Endothelial cell of umbilical vein (primary cell): ENCODE data around the gene ETS1. TPM values are rescaled to one million over a fixed set of nuclear protein-coding genes. Genes with fewer than 3 reads are reported as not detected.

ENCODE experiments used
- BruUV-seq: library from RNA; stranded (reverse); fragments of 400-500 nt; replicated peaks from 2 replicates; lab custom pipeline; 2021; lab: Mats Ljungman, UMichigan
- CTCF ChIA-PET: fragments of 300-600, 350-600 bp; sonication (Branson Sonifier 250); formaldehyde crosslinking; loops from one replicate; lab custom pipeline; 2021; ENCODE audit warnings: antibody characterized with exemption, inconsistent platforms; lab: Charles Lee
- POLR2A ChIA-PET: fragments of 300-600, 350-600 bp; sonication (Branson Sonifier 250); formaldehyde crosslinking; loops from one replicate; lab custom pipeline; 2021; ENCODE audit warnings: antibody characterized with exemption, inconsistent platforms; lab: Charles Lee
- DNase-seq: peaks from one replicate; pipeline ENCODE4 v3.0.0-alpha.2; 2011; ENCODE audit warnings: low read depth, low spot score
- FAIRE-seq: peaks from 2 replicates; lab custom pipeline; 2011; peaks lifted over from hg19 to GRCh38; lab: Jason Lieb, UNC
- H2AFZ ChIP-seq: 2 replicates; pipeline ENCODE4 v1.6.0; 2012; ENCODE audit warnings: low read depth, low read length, control low read depth, inconsistent platforms
- H3K27ac ChIP-seq: 2 replicates; pipeline ENCODE4 v1.5.1; 2011; ENCODE audit warnings: low read depth, mild to moderate bottlenecking, control low read depth, low read length, moderate library complexity; ENCODE audit not compliant: insufficient read depth
- H3K27me3 ChIP-seq, 2 experiments: 2 replicates each; pipeline versions ENCODE4 v1.6.0 to v1.6.1; 2011; ENCODE audit warnings: low read length in 2 of 2, mixed read lengths in 1 of 2; ENCODE audit not compliant: control insufficient read depth in 2 of 2, insufficient read depth in 2 of 2
- H3K36me3 ChIP-seq, 2 experiments: 2 replicates in 1 of 2; 3 replicates in 1 of 2; pipeline ENCODE4 v1.5.1; 2011; ENCODE audit warnings: low read length in 2 of 2, mild to moderate bottlenecking in 1 of 2, moderate library complexity in 1 of 2; ENCODE audit not compliant: control insufficient read depth in 2 of 2, insufficient read depth in 2 of 2; ENCODE audit errors: extremely low read depth in 1 of 2
- H3K4me1 ChIP-seq: 3 replicates; pipeline ENCODE4 v1.5.1; 2011; ENCODE audit warnings: mild to moderate bottlenecking, low read length; ENCODE audit not compliant: control insufficient read depth, insufficient read depth; ENCODE audit errors: extremely low read depth
- H3K4me2 ChIP-seq: 2 replicates; pipeline ENCODE4 v1.6.1; 2011; ENCODE audit warnings: low read length, control low read depth, mixed read lengths; ENCODE audit not compliant: insufficient read depth
- H3K4me3 ChIP-seq, 3 experiments: fragments of 200-600 bp in 1 of 3; sonication (generic), shearing (Covaris generic) in 1 of 3; replicated peaks in 1 of 3; 2 replicates each; pipeline ENCODE4 v1.5.1; 2011 to 2016; ENCODE audit warnings: control low read depth in 3 of 3, low read length in 3 of 3, mild to moderate bottlenecking in 2 of 3, inconsistent platforms in 1 of 3, low read depth in 1 of 3, moderate library complexity in 1 of 3; ENCODE audit not compliant: insufficient read depth in 1 of 3
- H3K79me2 ChIP-seq: 2 replicates; pipeline ENCODE4 v1.6.0; 2012; ENCODE audit warnings: low read length, inconsistent platforms; ENCODE audit not compliant: control insufficient read depth, insufficient read depth
- H3K9ac ChIP-seq: replicated peaks from 2 replicates; pipeline ENCODE3; 2011; ENCODE audit warnings: low read length, control low read depth; ENCODE audit not compliant: insufficient read depth; ENCODE audit errors: extremely low read depth
- H3K9me1 ChIP-seq: replicated peaks from 3 replicates; pipeline ENCODE4 v1.6.0; 2011; ENCODE audit warnings: mild to moderate bottlenecking, low read length; ENCODE audit not compliant: control insufficient read depth, insufficient read depth; ENCODE audit errors: extremely low read depth
- H3K9me3 ChIP-seq: replicated peaks from 2 replicates; pipeline ENCODE4 v1.5.1; 2012; ENCODE audit warnings: low read length, inconsistent platforms; ENCODE audit not compliant: control insufficient read depth, insufficient read depth
- H4K20me1 ChIP-seq: replicated peaks from 2 replicates; pipeline ENCODE3; 2011; ENCODE audit warnings: mild to moderate bottlenecking, low read length; ENCODE audit not compliant: control insufficient read depth, insufficient read depth; ENCODE audit errors: extremely low read depth
- EZH2 ChIP-seq: IDR thresholded peaks from 2 replicates; pipeline ENCODE4 v1.6.1; 2012; ENCODE audit warnings: borderline replicate concordance, low read depth, mild to moderate bottlenecking, moderate library complexity, low read length, inconsistent platforms; ENCODE audit not compliant: severe bottlenecking
- FOS ChIP-seq: IDR thresholded peaks from 2 replicates; pipeline ENCODE4 v1.6.1; 2011; ENCODE audit warnings: mild to moderate bottlenecking, low read length, moderate library complexity, borderline replicate concordance; ENCODE audit not compliant: insufficient read depth
- GATA2 ChIP-seq: IDR thresholded peaks from 2 replicates; pipeline ENCODE4 v1.7.0; 2011; ENCODE audit warnings: low read depth, mild to moderate bottlenecking, moderate library complexity, mixed read lengths, low read length; ENCODE audit not compliant: insufficient read length, insufficient read depth
- JUN ChIP-seq: IDR thresholded peaks from 2 replicates; pipeline ENCODE4 v1.6.1; 2011; ENCODE audit warnings: borderline replicate concordance, low read depth; ENCODE audit not compliant: insufficient read length, insufficient read depth
- MYC ChIP-seq: IDR thresholded peaks from one replicate; pipeline ENCODE4 v1.6.1; 2011; ENCODE audit warnings: mild to moderate bottlenecking, low read depth, low read length
- POLR2A ChIP-seq: IDR thresholded peaks from 2 replicates; pipeline ENCODE4 v1.6.1; 2012; ENCODE audit warnings: low read depth, mild to moderate bottlenecking, control low read depth, low read length
- POLR2AphosphoS5 ChIP-seq: IDR thresholded peaks from 2 replicates; pipeline ENCODE4 v1.6.1; 2012; ENCODE audit warnings: low read depth, mild to moderate bottlenecking, control low read depth, low read length, moderate library complexity; ENCODE audit not compliant: insufficient read depth
- dilution Hi-C: fragments of 300-500 bp; cut with MboI; formaldehyde crosslinking; loops from one replicate; pipeline ENCODE4 v1.15.0; 2019; ENCODE audit warnings: low sequenced_read_pairs; ENCODE audit not compliant: extremely low pct_ligation_motif_present
- intact Hi-C: fragments of 100-400 bp; cut with micrococcal nuclease; formaldehyde crosslinking; loops from one replicate; pipeline ENCODE4 v1.10.0; 2022
- polyA plus RNA-seq, 4 experiments: library from polyadenylated mRNA; depleted of rRNA in 3 of 4; stranded (reverse) in 3 of 4; unstranded in 1 of 4; fragments of >200 nt; gene quantifications; 2 replicates each; pipeline versions ENCODE4 v1.2.1 to v1.2.3, GENCODE V29; 2011 to 2012; ENCODE audit warnings: missing spikeins in 1 of 4
- total RNA-seq: library from RNA; stranded (reverse); gene quantifications from 2 replicates; pipeline ENCODE4 v1.2.3, GENCODE V29; 2021
- TF ChIP-seq, protein P1 (sequence below), 2 donors: IDR thresholded peaks; 1 replicate in 1 of 2; 2 replicates in 1 of 2; pipeline ENCODE4 v1.5.1; 2011; ENCODE audit warnings: low read length in 2 of 2, mild to moderate bottlenecking in 2 of 2, moderate library complexity in 2 of 2, control low read depth in 1 of 2, inconsistent platforms in 1 of 2, low read depth in 1 of 2; ENCODE audit not compliant: insufficient read depth in 1 of 2; ENCODE audit errors: extremely low read depth in 1 of 2
- TF ChIP-seq, protein P2 (sequence below): IDR thresholded peaks from 2 replicates; pipeline ENCODE4 v1.6.1; 2011; ENCODE audit not compliant: insufficient read depth, insufficient read length

The ETS1 gene
- total and polyA plus RNA-seq, 2 donors (not counting 3 experiments of a cell fraction or from before 2014, with no cell fraction given) = 34.2 to 115 TPM

- H3K9me1 ChIP-seq = no peaks in the 10 kb centered on the region
- H3K9ac ChIP-seq = no peak overlapping the region
- TF ChIP-seq POLR2AphosphoS5 = no peak
- no peak for TF ChIP-seq FOS
- peaks cover under 1% of the 10 kb centered on the region for H3K4me1 ChIP-seq
- H3K36me3 ChIP-seq = no peaks in the 10 kb centered on the region
- dilution Hi-C loops (no loop called here), intact Hi-C loops (no loop called here)
- peaks cover 0 to 4% of the 10 kb centered on the region in 2 experiments for H3K27me3 ChIP-seq
- no peaks in the 10 kb centered on the region for H3K79me2 ChIP-seq
- no peak overlapping the region for H3K27ac ChIP-seq
- FAIRE-seq (no peak), DNase-seq (no peak)
- POLR2A ChIA-PET = no interaction called here
- H3K4me2 ChIP-seq = no peak overlapping the region
- no peak overlapping the region for H3K4me3 ChIP-seq
- no peak overlapping the region for H2AFZ ChIP-seq
- CTCF ChIA-PET = interaction anchor here (0.6 to 1.3 kb wide), 3 partner anchors 11 to 258 kb away, joined by 3 to 5 read pairs (median 4); no protein-coding TSS in a partner anchor
- no peaks in the 10 kb centered on the region for H3K9me3 ChIP-seq
- BruUV-seq = no TSS peak
- H4K20me1 ChIP-seq = no peaks in the 10 kb centered on the region
Measured at GRCh38 chr11:128431931-128432330, 155.4 kb downstream of the ETS1 start.

- Histone ChIP-seq H3K4me3 (no peak overlapping the region), H3K9me1 (no peaks in the 10 kb centered on the region), H3K36me3 (no peaks in the 10 kb centered on the region), H2AFZ (no peak overlapping the region), H3K4me1 (no peaks in the 10 kb centered on the region), H3K9ac (no peak overlapping the region), H3K27me3 (peaks cover 0 to 5% of the 10 kb centered on the region in 2 experiments), H3K79me2 (no peaks in the 10 kb centered on the region), H3K9me3 (no peaks in the 10 kb centered on the region), H3K27ac (no peak overlapping the region), H4K20me1 (no peaks in the 10 kb centered on the region), H3K4me2 (no peak overlapping the region)
- intact Hi-C loops (no loop called here), dilution Hi-C loops (no loop called here)
- BruUV-seq = no TSS peak
- POLR2A ChIA-PET = no interaction called here
- no peak for DNase-seq
- TF ChIP-seq GATA2 = no peak
- no peak for TF ChIP-seq JUN
- no peak for TF ChIP-seq POLR2AphosphoS5
- TF ChIP-seq, protein P1, sequence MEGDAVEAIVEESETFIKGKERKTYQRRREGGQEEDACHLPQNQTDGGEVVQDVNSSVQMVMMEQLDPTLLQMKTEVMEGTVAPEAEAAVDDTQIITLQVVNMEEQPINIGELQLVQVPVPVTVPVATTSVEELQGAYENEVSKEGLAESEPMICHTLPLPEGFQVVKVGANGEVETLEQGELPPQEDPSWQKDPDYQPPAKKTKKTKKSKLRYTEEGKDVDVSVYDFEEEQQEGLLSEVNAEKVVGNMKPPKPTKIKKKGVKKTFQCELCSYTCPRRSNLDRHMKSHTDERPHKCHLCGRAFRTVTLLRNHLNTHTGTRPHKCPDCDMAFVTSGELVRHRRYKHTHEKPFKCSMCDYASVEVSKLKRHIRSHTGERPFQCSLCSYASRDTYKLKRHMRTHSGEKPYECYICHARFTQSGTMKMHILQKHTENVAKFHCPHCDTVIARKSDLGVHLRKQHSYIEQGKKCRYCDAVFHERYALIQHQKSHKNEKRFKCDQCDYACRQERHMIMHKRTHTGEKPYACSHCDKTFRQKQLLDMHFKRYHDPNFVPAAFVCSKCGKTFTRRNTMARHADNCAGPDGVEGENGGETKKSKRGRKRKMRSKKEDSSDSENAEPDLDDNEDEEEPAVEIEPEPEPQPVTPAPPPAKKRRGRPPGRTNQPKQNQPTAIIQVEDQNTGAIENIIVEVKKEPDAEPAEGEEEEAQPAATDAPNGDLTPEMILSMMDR (IDR thresholded peaks at IDR 0.05; ENCODE audit: extremely low read depth in 1 of 2, insufficient read depth in 1 of 2, low read depth in 1 of 2, low read length in 2 of 2) = no peak
- TF ChIP-seq, protein P2, sequence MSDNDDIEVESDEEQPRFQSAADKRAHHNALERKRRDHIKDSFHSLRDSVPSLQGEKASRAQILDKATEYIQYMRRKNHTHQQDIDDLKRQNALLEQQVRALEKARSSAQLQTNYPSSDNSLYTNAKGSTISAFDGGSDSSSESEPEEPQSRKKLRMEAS = no peak
- no peak for TF ChIP-seq FOS
- TF ChIP-seq MYC = no peak
- no peak for TF ChIP-seq POLR2A
- TF ChIP-seq EZH2 = no peak
- no peak for FAIRE-seq
- CTCF ChIA-PET = interaction anchor here (0.9 kb wide), 1 partner anchor 13 kb away, joined by 3 read pairs; no protein-coding TSS in a partner anchor
Measured at GRCh38 chr11:128428935-128429334, 158.4 kb downstream of the ETS1 start.
